Epithelial cell of prostate (primary cell): ENCODE measurements around the gene ZNF786.
"Not testable (repeated sequence)": the region's sequence is repeated elsewhere in the genome, so short reads cannot be mapped to it uniquely, and the experiment has no call there.

Experiments used
- DNase-seq: peaks from one replicate; pipeline ENCODE4 v3.0.0-alpha.2; 2011; ENCODE audit warnings: low read depth, low spot score
- H3K27ac ChIP-seq: fragments of 450-650 bp; 2 replicates; pipeline ENCODE4 v1.5.1; 2017; ENCODE audit warnings: mild to moderate bottlenecking

ZNF786 gene

GRCh38 chr7:149084407-149084806 is 6.1 kb downstream of the ZNF786 start:
- no peak for DNase-seq
- H3K27ac ChIP-seq, result no peak overlapping the region

DNA sequence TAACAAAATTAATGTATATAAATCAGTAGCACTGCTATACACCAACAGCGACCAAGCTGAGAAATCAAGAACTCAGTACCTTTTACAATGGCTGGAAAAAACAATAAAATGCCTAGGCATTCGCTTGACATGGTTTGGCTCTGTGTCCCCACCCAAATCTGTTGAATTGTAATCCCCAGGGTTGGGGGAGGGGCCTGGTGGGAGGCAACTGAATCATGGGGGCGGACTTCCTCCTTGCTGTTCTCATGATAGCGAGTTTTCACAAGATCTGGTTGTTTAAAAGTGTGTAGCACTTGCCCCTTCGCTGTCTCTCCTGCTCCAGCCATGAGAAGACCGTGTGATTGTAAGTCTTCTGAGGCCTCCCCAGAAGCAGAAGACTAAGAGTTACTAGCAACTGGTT is 8.6 kb downstream of the ZNF786 start:
- DNase-seq, result no peak
- no peak overlapping the region for H3K27ac ChIP-seq

GRCh38 chr7:149077594-149077993 is 12.9 kb downstream of the ZNF786 start:
- H3K27ac ChIP-seq, result no peak overlapping the region
- no peak for DNase-seq

DNA sequence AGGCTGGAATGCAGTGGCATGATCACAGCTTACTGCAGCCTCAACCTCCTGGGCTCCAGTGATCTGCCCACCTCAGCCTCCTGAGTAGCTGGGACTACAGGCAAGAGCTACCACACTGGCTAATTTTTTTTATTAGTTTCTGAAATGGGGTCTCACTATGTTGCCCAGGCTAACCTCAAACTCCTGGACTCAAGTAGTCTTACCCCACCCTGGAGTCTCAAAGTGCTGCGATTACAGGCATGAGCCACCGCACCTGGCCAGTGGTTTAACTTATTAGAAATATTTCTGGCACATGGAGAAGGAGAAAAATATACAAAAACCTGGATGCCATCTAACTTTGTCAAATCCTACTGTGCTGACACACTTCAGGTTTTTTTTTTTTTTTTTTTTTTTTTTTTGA is 15.2 kb downstream of the ZNF786 start:
- no peak for DNase-seq
- H3K27ac ChIP-seq, result peak overlapping the region; percentile 66

DNA sequence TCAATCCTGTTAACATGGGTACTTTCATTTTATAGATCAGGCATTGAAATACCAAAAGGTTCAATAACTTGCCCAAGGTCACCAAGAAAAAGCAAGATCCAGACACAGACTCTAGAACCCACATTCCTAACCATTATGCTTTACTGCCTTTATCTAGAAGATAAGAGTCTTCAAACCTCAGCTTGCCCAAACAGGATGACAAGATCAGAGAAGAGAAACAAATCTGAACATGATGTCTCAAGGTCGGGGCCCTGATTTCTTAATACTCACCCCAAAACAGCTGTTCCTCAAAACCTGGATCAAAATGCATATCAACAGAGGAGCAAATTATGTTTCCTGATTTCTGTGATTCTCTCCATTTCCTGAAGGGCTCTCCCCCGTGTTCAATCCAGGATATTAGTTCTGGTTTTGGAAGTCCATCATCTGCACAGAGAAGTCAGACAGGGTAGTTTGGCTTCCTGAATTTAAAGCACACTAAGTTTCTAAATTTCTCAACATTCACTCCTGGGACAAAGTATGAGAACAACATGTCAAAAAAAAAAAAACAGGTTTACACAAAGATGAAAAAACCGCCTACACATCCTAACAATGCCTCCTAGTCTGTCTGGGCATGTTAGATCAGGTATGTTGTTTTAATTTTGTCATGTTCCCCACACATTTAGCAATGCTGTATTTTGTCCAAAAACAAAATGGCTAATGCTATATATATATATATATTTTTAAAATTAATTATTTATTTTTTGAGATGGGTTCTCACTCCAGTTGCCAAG is 16.2 kb downstream of the ZNF786 start:
- DNase-seq, result no peak
- H3K27ac ChIP-seq, result peak overlapping the region; percentile 66

DNA sequence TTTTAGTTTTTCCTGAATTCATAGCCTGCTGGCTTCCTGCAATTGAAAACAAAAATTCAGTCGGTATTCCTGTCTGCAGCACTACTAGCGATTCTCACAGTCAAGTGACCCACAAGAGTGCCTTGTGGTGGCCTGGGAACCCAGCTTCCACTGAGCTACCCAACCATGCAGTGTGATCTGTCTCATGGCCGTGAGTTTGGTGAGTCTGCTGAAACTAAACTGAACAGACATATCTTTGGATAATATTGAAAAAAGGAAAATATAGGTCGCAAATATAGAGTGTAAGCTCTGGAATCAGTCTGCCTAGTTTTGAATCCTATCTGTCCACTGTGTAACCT is 18.1 kb downstream of the ZNF786 start:
- H3K27ac ChIP-seq, result no peak overlapping the region
- DNase-seq, result no peak

DNA sequence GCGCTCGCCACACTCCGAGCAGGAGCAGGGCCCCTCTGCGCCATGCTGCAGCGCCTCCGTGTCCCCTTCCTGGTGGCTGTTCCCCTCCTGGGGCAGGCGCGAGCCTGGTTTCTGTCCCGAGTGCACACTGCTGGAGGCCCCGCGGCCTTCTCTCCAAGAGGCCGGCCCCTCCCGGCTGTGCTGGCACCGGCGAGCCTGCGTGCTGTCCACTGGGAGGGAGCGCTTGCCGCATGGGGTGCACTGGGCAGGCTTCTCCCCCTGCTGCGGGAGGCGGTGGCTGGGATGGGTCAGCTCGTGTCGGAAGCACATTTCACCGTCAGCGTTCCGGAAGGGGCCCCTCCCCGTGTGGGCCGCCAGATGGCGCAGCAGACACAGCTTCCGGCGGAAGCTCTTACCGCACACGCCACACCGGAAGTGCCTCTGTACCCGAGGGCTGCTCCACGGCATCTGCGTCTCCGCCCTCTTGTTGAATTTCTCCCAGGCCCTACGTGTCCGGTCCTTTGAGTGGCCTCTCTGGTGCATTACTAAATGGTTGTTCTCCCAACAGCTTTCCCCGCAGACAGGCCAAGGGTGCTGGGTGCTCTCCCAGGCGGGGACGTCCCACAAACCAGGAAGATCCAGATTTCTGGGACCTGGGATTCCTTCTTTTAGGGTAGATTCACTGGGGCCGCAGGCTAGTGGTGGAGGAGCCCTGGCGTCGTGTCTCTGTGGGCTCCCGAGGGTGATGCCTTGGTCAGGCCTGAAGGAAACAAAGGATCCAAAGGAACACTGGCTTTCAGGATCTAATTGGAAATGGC is 18.7 kb downstream of the ZNF786 start:
- no peak overlapping the region for H3K27ac ChIP-seq
- no peak for DNase-seq

- DNase-seq, result no peak
- no peak overlapping the region for H3K27ac ChIP-seq
These were observed 19.3 kb downstream of the ZNF786 start for GRCh38 chr7:149071182-149071635.

DNA sequence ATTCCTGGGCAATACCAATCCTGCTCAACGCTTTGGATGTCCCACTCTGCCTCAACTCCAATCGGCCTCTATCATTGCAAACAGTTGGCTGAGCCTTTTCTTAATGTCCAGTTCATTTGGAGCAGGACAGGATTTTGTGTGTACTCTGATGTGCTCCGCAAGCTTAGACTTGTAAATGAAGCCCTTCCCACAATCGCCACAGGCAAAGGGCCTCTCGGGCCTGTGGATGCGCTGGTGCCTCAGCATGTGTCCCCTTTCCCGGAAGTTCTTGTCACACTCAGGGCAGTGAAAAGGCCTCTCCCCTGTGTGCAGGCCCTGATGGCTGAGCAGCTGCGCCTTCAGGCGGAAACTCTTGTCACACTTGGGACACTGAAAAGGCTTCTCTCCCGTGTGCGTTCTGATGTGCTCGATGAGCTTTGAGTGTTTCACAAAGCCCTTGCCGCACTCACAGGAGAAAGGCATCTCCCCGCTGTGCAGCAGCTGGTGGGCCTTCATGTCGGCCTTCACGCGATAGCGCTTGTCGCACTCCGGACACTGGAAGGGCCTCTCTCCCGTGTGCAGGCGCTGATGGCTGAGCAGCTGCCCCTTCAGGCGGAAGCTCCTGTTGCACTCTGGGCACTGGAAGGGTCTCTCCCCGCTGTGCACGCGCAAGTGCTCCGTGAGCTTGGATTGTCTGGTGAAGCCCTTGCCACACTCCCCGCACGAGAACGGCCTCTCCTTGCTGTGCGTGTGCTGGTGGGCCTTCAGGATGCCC is 20.0 kb downstream of the ZNF786 start:
- no peak overlapping the region for H3K27ac ChIP-seq
- no peak for DNase-seq

DNA sequence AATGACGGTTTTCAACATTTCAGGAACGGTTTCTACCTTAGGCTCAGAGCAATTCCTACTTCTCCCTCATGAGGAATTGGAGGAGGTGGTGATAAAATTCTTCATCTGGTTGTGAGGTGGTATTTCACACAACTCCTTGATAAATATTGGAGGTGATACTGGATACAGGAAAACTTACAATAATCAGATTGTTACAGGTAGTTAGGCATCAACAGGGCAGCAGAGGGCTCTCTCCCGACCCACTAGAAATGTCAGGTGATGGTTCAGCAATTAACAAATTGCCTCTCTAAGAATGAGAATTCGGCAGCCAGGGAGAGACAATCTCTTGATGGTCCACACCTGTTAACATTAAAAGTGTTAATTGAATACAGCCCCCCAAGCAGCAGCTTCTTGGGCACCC is 22.6 kb downstream of the ZNF786 start:
- H3K27ac ChIP-seq, result no peak overlapping the region
- no peak for DNase-seq

- no peak for DNase-seq
- H3K27ac ChIP-seq, result no peak overlapping the region
These were observed 27.0 kb downstream of the ZNF786 start for GRCh38 chr7:149063476-149063875.

DNA sequence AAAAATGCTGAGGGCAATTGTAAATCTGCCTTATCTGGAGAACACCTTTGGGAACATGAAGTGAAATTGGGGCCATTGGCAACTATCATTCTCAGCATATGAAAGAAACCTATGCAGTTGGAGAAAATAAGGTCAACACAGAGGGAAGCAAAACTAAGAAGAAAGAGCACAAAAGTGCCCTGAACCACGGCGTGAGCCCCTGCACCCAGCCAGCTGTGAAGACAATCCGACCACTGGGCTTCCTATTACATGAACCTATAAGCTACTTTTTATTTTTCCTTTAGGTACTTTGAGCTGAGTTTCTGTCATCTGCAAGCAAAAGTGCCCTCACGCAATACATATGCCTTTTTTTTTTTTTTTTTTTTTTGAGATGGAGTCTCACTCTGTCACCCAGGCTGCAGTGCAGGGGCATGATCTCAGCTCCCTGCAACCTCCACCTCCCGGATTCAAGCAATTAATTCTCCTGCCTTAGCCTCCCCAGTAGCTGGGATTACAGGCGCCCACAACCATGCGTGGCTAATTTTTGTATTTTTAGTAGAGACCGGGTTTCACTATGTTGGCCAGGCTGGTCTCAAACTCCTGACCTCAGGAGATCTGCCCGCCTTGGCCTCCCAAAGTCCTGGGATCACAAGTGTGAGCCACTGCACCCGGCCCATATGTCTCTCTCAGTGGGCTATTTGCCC is 28.2 kb downstream of the ZNF786 start:
- not testable (repeated sequence) for DNase-seq, H3K27ac ChIP-seq

DNA sequence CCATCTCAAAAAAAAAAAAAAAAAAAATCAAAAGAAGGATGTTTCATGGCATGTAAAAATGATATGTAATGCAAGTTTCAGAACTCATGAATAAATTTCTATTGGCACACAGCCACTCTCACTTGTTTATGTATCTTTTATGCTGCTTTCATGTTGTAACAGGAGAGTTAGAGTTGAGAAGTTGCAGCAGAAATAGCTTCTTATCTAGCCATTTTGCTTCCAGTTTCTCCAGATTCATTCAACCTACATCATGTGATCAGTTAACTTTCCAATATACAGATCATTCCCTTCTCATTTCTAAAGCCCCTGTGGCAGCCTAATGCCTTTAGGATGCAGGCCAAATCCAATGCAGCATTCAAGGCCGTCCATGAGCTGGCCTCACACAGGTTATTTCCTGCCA is 30.4 kb downstream of the ZNF786 start:
- H3K27ac ChIP-seq, result peak overlapping the region; percentile 2
- no peak for DNase-seq

GRCh38 chr7:149053885-149054284 is 36.6 kb downstream of the ZNF786 start:
- DNase-seq, result no peak
- H3K27ac ChIP-seq, result no peak overlapping the region

GRCh38 chr7:149053384-149053783 is 37.1 kb downstream of the ZNF786 start:
- no peak overlapping the region for H3K27ac ChIP-seq
- DNase-seq, result no peak

DNA sequence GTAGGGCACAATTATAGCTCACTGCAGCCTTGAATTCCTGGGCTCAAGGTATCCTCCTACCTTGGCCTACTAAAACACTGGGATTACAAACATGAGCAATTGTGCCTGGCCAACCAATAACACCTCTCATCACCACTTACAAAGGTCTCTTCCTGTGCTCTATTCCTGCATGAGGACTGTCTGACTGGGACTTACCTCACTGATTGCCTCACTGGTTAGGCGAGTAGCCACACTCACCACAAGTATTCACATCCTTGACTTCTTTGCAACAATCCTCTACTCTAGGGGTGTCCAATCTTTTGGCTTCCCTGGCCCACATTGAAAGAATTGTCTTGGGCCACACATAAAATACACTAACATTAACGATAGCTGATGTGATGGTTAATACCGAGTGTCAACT is 39.6 kb downstream of the ZNF786 start:
- no peak overlapping the region for H3K27ac ChIP-seq
- DNase-seq, result no peak

DNA sequence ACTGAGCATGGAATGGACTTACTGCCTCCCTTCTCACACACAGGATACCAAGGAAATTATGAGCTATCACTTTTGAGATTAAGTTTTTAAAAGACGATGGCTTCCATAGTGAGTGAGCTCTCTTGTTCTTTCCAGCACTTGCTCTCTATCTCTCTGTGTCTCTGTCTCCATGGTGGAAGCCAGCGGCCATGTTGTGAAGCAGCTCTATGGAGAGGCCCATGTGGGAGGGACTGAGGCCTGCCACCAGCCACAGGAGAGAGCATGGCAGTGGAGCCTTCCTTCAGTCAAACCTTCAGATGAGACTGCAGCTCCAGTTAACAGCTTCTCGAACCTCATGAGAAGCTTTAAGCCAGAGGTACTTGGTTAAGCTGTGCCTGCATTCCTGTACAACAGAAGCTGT is 41.7 kb downstream of the ZNF786 start:
- DNase-seq, result no peak
- no peak overlapping the region for H3K27ac ChIP-seq

GRCh38 chr7:149046416-149046815 is 44.1 kb downstream of the ZNF786 start:
- H3K27ac ChIP-seq, result no peak overlapping the region
- DNase-seq, result no peak

DNA sequence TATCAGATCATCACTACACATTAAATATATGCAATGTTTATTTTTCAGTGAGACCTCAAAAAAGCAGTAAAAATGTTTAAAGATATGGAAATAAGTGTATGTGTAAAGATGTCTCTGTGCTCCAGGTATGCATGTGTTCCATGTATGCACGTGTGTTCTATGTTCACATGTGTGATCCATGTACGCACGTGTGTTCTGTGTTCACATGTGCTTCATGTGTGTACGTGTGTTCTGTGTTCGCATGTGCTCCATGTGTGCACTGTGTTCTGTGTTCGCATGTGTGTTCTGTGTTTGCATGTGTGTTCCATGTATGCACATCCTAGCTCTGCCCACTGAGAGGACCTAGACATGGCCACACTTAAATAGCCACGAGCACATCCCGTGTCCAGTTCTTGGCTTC is 46.6 kb downstream of the ZNF786 start:
- DNase-seq, result no peak

DNA sequence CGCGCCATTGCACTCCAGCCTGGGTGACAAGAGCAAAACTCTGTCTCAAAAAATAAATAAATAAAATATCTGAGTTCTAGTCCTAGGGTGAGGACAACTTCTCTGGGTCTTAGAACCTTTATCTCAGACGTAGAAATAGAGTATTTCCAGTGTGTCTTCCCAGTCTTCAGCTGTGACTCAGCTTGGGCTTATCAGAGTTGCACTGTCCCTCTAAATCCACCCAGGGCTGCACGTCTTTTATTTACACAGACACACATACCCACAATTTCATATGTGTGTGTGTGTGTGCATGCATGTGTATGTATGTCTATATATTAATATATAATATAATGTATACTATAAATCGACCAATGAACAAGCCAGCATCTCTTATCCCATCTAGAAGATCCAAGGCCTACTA is 49.2 kb downstream of the ZNF786 start:
- H3K27ac ChIP-seq, result no peak overlapping the region
- DNase-seq, result no peak

More for the DNA sequence above, 46.6 kb downstream of the ZNF786 start:
- H3K27ac ChIP-seq, result no peak overlapping the region
